DOHH2 (cell line): ENCODE data around the gene CAMTA1.

ENCODE experiments used
- EZH2phosphoT487 ChIP-seq: fragments of 200-600 bp; sonication (generic); IDR thresholded peaks from 2 replicates; pipeline ENCODE4 v1.6.1; 2017; ENCODE audit warnings: borderline replicate concordance, mild to moderate bottlenecking, antibody characterized with exemption, low read length, moderate library complexity, mixed read lengths
- TF ChIP-seq, protein P1 (sequence below): fragments of 200-600 bp; sonication (generic); IDR thresholded peaks from one replicate; pipeline ENCODE4 v1.5.1; 2014; ENCODE audit warnings: antibody characterized with exemption, mild to moderate bottlenecking, low read depth, low read length; ENCODE audit not compliant: poor library complexity, severe bottlenecking

- TF ChIP-seq, protein P1, sequence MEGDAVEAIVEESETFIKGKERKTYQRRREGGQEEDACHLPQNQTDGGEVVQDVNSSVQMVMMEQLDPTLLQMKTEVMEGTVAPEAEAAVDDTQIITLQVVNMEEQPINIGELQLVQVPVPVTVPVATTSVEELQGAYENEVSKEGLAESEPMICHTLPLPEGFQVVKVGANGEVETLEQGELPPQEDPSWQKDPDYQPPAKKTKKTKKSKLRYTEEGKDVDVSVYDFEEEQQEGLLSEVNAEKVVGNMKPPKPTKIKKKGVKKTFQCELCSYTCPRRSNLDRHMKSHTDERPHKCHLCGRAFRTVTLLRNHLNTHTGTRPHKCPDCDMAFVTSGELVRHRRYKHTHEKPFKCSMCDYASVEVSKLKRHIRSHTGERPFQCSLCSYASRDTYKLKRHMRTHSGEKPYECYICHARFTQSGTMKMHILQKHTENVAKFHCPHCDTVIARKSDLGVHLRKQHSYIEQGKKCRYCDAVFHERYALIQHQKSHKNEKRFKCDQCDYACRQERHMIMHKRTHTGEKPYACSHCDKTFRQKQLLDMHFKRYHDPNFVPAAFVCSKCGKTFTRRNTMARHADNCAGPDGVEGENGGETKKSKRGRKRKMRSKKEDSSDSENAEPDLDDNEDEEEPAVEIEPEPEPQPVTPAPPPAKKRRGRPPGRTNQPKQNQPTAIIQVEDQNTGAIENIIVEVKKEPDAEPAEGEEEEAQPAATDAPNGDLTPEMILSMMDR, result no peak
- no peak for TF ChIP-seq EZH2phosphoT487
Observed at GRCh38 chr1:7393136-7393535, 607.9 kb downstream of the CAMTA1 start.
